HepG2 (cell line): Measurements from ENCODE around the gene GIPC2. TPM values are rescaled to one million over a fixed set of nuclear protein-coding genes. Genes with fewer than 3 reads are reported as not detected.

Source experiments
- ATAC-seq: fragments of 200-7000 bp; cut with Tn5 transposase; 3 replicates; pipeline ENCODE4 v1.9.1; 2020; ENCODE audit warnings: mild to moderate bottlenecking, moderate library complexity
- BruUV-seq: library from RNA; stranded (reverse); fragments of 400-500 nt; replicated peaks from 2 replicates; lab custom pipeline; 2021; lab: Mats Ljungman, UMichigan
- CTCF ChIA-PET: fragments of 300-600 bp; formaldehyde crosslinking; extraction: SDS; loops from one replicate; lab custom pipeline; 2021; ENCODE audit warnings: low total read pairs, inconsistent platforms, low intra/inter-chr PET ratio; lab: Yijun Ruan, JAX
- POLR2A ChIA-PET: fragments of 350-600 bp; sonication (Branson Sonifier 250); formaldehyde crosslinking; loops from one replicate; lab custom pipeline; 2020; ENCODE audit warnings: antibody characterized with exemption, inconsistent platforms; lab: Yijun Ruan, JAX
- DNase-seq: peaks from one replicate; pipeline ENCODE4 v3.0.0-alpha.2; 2015; ENCODE audit warnings: low spot score
- FAIRE-seq: peaks from 3 replicates; lab custom pipeline; 2011; peaks lifted over from hg19 to GRCh38; lab: Jason Lieb, UNC
- H2AFZ ChIP-seq: one replicate; pipeline ENCODE4 v1.6.1; 2011; ENCODE audit warnings: low read length, inconsistent platforms
- H3K27ac ChIP-seq: fragments of 300-600 bp; 3 replicates; pipeline ENCODE4 v1.8.0; 2011; ENCODE audit warnings: mixed run types, mild to moderate bottlenecking, mixed read lengths, low read length, inconsistent platforms; ENCODE audit not compliant: insufficient read depth; ENCODE audit errors: extremely low read length
- H3K27me3 ChIP-seq, 2 experiments: fragments of 200-600 bp in 1 of 2; 2 replicates in 1 of 2; 3 replicates in 1 of 2; pipeline versions ENCODE4 v1.6.0 to v1.8.0; 2011; ENCODE audit warnings: low read length in 2 of 2, mild to moderate bottlenecking in 2 of 2, moderate library complexity in 2 of 2, inconsistent platforms in 1 of 2; ENCODE audit not compliant: insufficient read depth in 2 of 2, control insufficient read depth in 1 of 2
- H3K36me3 ChIP-seq, 2 experiments: fragments of 200-600 bp in 1 of 2; replicated peaks in 1 of 2; 2 replicates in 1 of 2; 3 replicates in 1 of 2; pipeline versions ENCODE4 v1.5.1 to v1.8.0; 2011; ENCODE audit warnings: low read length in 2 of 2, inconsistent platforms in 1 of 2; ENCODE audit not compliant: insufficient read depth in 2 of 2, control insufficient read depth in 1 of 2
- H3K4me1 ChIP-seq: 2 replicates; pipeline ENCODE4 v1.5.1; 2012; ENCODE audit warnings: low read length, inconsistent platforms; ENCODE audit not compliant: insufficient read depth
- H3K4me2 ChIP-seq: 2 replicates; pipeline ENCODE4 v1.6.0; 2011; ENCODE audit warnings: low read depth, low read length, inconsistent platforms
- H3K4me3 ChIP-seq, 3 experiments: fragments of 200-600 bp in 1 of 3; sonication (generic), shearing (Covaris generic) in 1 of 3; replicated peaks in 1 of 3; 2 replicates each; pipeline ENCODE4 v1.5.1; 2011 to 2016; ENCODE audit warnings: low read length in 3 of 3, inconsistent platforms in 2 of 3, low read depth in 2 of 3, mild to moderate bottlenecking in 2 of 3, control low read depth in 1 of 3, mixed read lengths in 1 of 3; ENCODE audit not compliant: insufficient read depth in 1 of 3
- H3K79me2 ChIP-seq: one replicate; pipeline ENCODE4 v1.6.1; 2011; ENCODE audit warnings: low read length, inconsistent platforms; ENCODE audit not compliant: insufficient read depth
- H3K9ac ChIP-seq: 2 replicates; pipeline ENCODE4 v1.6.0; 2011; ENCODE audit warnings: mild to moderate bottlenecking, low read depth, low read length, inconsistent platforms; ENCODE audit not compliant: insufficient read depth
- H3K9me3 ChIP-seq: 2 replicates; pipeline ENCODE4 v1.5.1; 2012; ENCODE audit warnings: mild to moderate bottlenecking, low read length
- H4K20me1 ChIP-seq: 2 replicates; pipeline ENCODE4 v1.6.0; 2011; ENCODE audit warnings: inconsistent platforms, mild to moderate bottlenecking, low read length, moderate library complexity; ENCODE audit not compliant: insufficient read depth
- KLF15 ChIP-seq: sonication (generic); formaldehyde crosslinking; IDR thresholded peaks from 2 replicates; pipeline ENCODE4 v1.8.1; 2023; ENCODE audit warnings: borderline replicate concordance, mild to moderate bottlenecking, inconsistent platforms, missing genetic modification reagents, mixed read lengths
- MLXIP ChIP-seq: sonication (generic); formaldehyde crosslinking; IDR thresholded peaks from 2 replicates; pipeline ENCODE4 v1.9.0; 2021; ENCODE audit warnings: missing genetic modification reagents, borderline replicate concordance
- PBX2 ChIP-seq: IDR thresholded peaks from 2 replicates; pipeline ENCODE4 v1.6.1; 2016; ENCODE audit warnings: control low read depth
- POLR2A ChIP-seq, 2 experiments: IDR thresholded peaks; 2 replicates each; pipeline ENCODE4 v1.6.1; 2011; ENCODE audit warnings: low read depth in 2 of 2, low read length in 2 of 2, mild to moderate bottlenecking in 1 of 2, moderate library complexity in 1 of 2; ENCODE audit not compliant: insufficient read depth in 1 of 2
- POLR2AphosphoS5 ChIP-seq: IDR thresholded peaks from 2 replicates; pipeline ENCODE4 v1.6.1; 2012; ENCODE audit warnings: low read depth, low read length
- SKI ChIP-seq: fragments of 450-650 bp; IDR thresholded peaks from one replicate; pipeline ENCODE4 v1.6.1; 2018; ENCODE audit warnings: mild to moderate bottlenecking; ENCODE audit not compliant: partially characterized antibody
- YY1 ChIP-seq: IDR thresholded peaks from 2 replicates; pipeline ENCODE4 v1.6.1; 2011; ENCODE audit warnings: low read length, low read depth, moderate library complexity, mild to moderate bottlenecking; ENCODE audit not compliant: insufficient read depth, insufficient replicate concordance
- ZNF367 ChIP-seq: sonication (generic); formaldehyde crosslinking; IDR thresholded peaks from 2 replicates; pipeline ENCODE4 v1.4.0; 2020; ENCODE audit warnings: missing genetic modification reagents, borderline replicate concordance
- ZNF660 ChIP-seq: sonication (generic); formaldehyde crosslinking; IDR thresholded peaks from 2 replicates; pipeline ENCODE4 v1.5.1; 2020; ENCODE audit warnings: mild to moderate bottlenecking, low read depth, missing genetic modification reagents, borderline replicate concordance
- WGBS: methylation state at CpG from one replicate; pipeline ENCODE4 v1.1.6; 2017; ENCODE audit warnings: low lambda C conversion rate; 5-methylcytosine and 5-hydroxymethylcytosine counted together
- in situ Hi-C: cut with HindIII; loops from 2 replicates; pipeline ENCODE4 v1.10.0; 2017; ENCODE audit warnings: low pct_unique_long_range_greater_than_20kb; ENCODE audit not compliant: extremely low pct_ligation_motif_present
- intact Hi-C: fragments of 100-400 bp; cut with micrococcal nuclease; formaldehyde crosslinking; loops from one replicate; pipeline ENCODE4 v1.10.0; 2022; ENCODE audit not compliant: unreplicated experiment
- polyA plus RNA-seq, 8 experiments: library from polyadenylated mRNA; depleted of rRNA in 3 of 8; stranded (reverse) in 7 of 8; unstranded in 1 of 8; fragments of >200 nt; fragmentation: Illumina TruSeq in 4 of 8; extraction: Trizol in 4 of 8; gene quantifications; 2 replicates each; pipeline versions ENCODE4 v1.2.1 to v1.2.3, GENCODE V29; 2011 to 2016; ENCODE audit warnings: low read depth in 4 of 8, missing spikeins in 1 of 8, mixed read lengths in 1 of 8; ENCODE audit not compliant: insufficient read depth in 1 of 8
- total RNA-seq, 5 experiments: library from RNA; depleted of rRNA; stranded (reverse); fragments of >200 nt; fragmentation: Illumina TruSeq; extraction: Trizol; gene quantifications; 2 replicates each; pipeline ENCODE4 v1.2.3, GENCODE V29; 2016; ENCODE audit warnings: low read depth in 1 of 5
- TF ChIP-seq, protein P1 (sequence below): sonication (generic); formaldehyde crosslinking; IDR thresholded peaks from 2 replicates; pipeline ENCODE4 v1.8.1; 2023; ENCODE audit warnings: missing genetic modification reagents, inconsistent platforms, borderline replicate concordance
- TF ChIP-seq, protein P2 (sequence below): sonication (generic); formaldehyde crosslinking; IDR thresholded peaks from 2 replicates; pipeline ENCODE4 v1.4.0; 2020; ENCODE audit warnings: mild to moderate bottlenecking, missing genetic modification reagents
- TF ChIP-seq, protein P3 (sequence below): sonication (generic); formaldehyde crosslinking; conservative IDR thresholded peaks from 2 replicates; pipeline ENCODE4 v1.8.0; 2022; ENCODE audit warnings: low read depth, missing genetic modification reagents
- TF ChIP-seq, protein P4 (sequence below): IDR thresholded peaks from 2 replicates; pipeline ENCODE4 v1.6.1; 2016; ENCODE audit warnings: missing compliant biosample characterization, missing genetic modification reagents, borderline replicate concordance

Gene GIPC2
- total and polyA plus RNA-seq, 2 of the 13 experiments (the other 11 are each of a cell fraction or from before 2014, with no cell fraction given) = 6.1 to 21.6 TPM

DNA sequence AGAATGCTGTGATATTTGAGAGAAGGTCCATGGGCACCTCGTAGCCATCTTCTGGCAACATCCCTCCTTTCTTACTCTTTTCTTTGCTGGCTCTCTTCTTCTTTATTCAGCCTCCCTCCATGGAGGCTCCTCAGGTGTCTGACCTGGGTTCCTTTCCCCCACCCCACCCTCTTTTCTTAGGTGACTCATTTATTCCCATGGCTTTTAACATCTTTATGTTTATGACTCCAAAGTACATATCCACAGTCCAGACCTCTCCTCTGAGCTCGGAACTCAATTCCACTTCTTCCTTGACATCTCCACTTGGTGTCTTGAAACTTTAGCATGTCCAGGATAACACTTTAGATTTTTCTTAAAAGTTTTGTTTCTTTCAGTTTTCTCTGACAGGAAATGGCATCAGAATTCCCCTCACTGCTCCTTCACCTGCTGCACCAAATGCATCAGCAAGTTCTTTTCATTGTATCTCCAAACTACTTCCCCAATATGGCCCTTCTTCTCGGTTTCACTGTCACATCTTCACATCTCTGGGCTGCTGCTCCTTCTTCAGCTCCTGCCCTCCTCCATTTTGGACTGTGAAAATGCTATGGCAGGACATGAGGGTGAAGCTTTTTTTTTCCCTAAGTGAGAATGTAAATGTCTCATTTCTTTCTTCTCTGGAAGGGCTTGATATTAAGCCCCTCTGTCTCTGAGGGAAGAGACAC, 95.9 kb downstream of the GIPC2 start:
- Histone ChIP-seq H3K4me1 (peaks cover 18% of the 10 kb centered on the region), H3K79me2 (no peaks in the 10 kb centered on the region), H3K4me3 (no peak overlapping the region), H3K27me3 (no peaks in the 10 kb centered on the region), H3K9me3 (no peaks in the 10 kb centered on the region), H2AFZ (no peak overlapping the region), H3K9ac (no peak overlapping the region), H3K36me3 (no peaks in the 10 kb centered on the region), H3K27ac (no peak overlapping the region), H4K20me1 (no peaks in the 10 kb centered on the region), H3K4me2 (no peak overlapping the region)
- in situ Hi-C loops = loop anchor here (10.0 kb wide), 1 partner anchor 463 kb away; no protein-coding TSS in a partner anchor
- ATAC-seq = no peak
- POLR2A ChIA-PET = interaction anchor here (0.7 to 0.8 kb wide), 2 partner anchors 137 to 395 kb away, joined by 3 read pairs; partner anchors contain the start of gene DNAJB4
- CTCF ChIA-PET = no interaction called here
- 94% methylated on average over 3 of the region's 3 CpGs for WGBS
- no peak for DNase-seq
- no peak for FAIRE-seq
- BruUV-seq = no TSS peak
- intact Hi-C loops = loop anchor here (10.0 kb wide), 1 partner anchor 193 kb away; no protein-coding TSS in a partner anchor
- no peak for TF ChIP-seq KLF15
- TF ChIP-seq ZNF367 (CRISPR knock-in tag) = no peak
- TF ChIP-seq SKI = no peak
- TF ChIP-seq, protein P1, sequence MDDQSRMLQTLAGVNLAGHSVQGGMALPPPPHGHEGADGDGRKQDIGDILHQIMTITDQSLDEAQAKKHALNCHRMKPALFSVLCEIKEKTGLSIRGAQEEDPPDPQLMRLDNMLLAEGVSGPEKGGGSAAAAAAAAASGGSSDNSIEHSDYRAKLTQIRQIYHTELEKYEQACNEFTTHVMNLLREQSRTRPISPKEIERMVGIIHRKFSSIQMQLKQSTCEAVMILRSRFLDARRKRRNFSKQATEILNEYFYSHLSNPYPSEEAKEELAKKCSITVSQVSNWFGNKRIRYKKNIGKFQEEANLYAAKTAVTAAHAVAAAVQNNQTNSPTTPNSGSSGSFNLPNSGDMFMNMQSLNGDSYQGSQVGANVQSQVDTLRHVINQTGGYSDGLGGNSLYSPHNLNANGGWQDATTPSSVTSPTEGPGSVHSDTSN (CRISPR knock-in tag) = no peak
- no peak for TF ChIP-seq YY1
- TF ChIP-seq, protein P2, sequence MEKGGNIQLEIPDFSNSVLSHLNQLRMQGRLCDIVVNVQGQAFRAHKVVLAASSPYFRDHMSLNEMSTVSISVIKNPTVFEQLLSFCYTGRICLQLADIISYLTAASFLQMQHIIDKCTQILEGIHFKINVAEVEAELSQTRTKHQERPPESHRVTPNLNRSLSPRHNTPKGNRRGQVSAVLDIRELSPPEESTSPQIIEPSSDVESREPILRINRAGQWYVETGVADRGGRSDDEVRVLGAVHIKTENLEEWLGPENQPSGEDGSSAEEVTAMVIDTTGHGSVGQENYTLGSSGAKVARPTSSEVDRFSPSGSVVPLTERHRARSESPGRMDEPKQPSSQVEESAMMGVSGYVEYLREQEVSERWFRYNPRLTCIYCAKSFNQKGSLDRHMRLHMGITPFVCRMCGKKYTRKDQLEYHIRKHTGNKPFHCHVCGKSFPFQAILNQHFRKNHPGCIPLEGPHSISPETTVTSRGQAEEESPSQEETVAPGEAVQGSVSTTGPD = no peak
- no peak for TF ChIP-seq PBX2 (CRISPR knock-in tag)
- no peak for TF ChIP-seq ZNF660 (CRISPR knock-in tag)
- TF ChIP-seq POLR2AphosphoS5 = no peak
- TF ChIP-seq, protein P3, sequence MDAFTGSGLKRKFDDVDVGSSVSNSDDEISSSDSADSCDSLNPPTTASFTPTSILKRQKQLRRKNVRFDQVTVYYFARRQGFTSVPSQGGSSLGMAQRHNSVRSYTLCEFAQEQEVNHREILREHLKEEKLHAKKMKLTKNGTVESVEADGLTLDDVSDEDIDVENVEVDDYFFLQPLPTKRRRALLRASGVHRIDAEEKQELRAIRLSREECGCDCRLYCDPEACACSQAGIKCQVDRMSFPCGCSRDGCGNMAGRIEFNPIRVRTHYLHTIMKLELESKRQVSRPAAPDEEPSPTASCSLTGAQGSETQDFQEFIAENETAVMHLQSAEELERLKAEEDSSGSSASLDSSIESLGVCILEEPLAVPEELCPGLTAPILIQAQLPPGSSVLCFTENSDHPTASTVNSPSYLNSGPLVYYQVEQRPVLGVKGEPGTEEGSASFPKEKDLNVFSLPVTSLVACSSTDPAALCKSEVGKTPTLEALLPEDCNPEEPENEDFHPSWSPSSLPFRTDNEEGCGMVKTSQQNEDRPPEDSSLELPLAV (CRISPR knock-in tag) = no peak
- no peak for TF ChIP-seq POLR2A (IDR thresholded peaks at IDR 0.05; ENCODE audit: insufficient read depth in 1 of 2, low read depth in 2 of 2, low read length in 2 of 2)
- TF ChIP-seq MLXIP (CRISPR knock-in tag) = no peak
- TF ChIP-seq, protein P4, sequence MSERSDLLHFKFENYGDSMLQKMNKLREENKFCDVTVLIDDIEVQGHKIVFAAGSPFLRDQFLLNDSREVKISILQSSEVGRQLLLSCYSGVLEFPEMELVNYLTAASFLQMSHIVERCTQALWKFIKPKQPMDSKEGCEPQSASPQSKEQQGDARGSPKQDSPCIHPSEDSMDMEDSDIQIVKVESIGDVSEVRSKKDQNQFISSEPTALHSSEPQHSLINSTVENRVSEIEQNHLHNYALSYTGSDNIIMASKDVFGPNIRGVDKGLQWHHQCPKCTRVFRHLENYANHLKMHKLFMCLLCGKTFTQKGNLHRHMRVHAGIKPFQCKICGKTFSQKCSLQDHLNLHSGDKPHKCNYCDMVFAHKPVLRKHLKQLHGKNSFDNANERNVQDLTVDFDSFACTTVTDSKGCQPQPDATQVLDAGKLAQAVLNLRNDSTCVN (CRISPR knock-in tag) = no peak
